Natural killer cell (primary cell): Measurements from ENCODE around the gene NMNAT2. TPM values are rescaled to one million over a fixed set of nuclear protein-coding genes. Genes with fewer than 3 reads are reported as not detected.

Experiments
- ATAC-seq, 3 donors: fragments of 150-1000 bp in 2 of 3; fragments of 200-7000 bp in 1 of 3; cut with Tn5 transposase; 1 replicate in 1 of 3; 2 replicates in 2 of 3; pipeline ENCODE4 v1.10.0; 2021; ENCODE audit warnings: mild to moderate bottlenecking in 2 of 3, moderate library complexity in 2 of 3
- DNase-seq, 2 donors: peaks; one replicate each; pipeline versions ENCODE4 v3.0.0 to v3.0.0-alpha.2; 2013 to 2021; ENCODE audit warnings: mixed read lengths in 1 of 2
- H3K27ac ChIP-seq: one replicate; pipeline ENCODE4 v1.5.1; 2013; ENCODE audit warnings: mild to moderate bottlenecking, low read length
- H3K27me3 ChIP-seq: one replicate; pipeline ENCODE4 v1.6.1; 2013; ENCODE audit warnings: low read length; ENCODE audit not compliant: control insufficient read depth, insufficient read depth
- H3K36me3 ChIP-seq: one replicate; pipeline ENCODE4 v1.6.1; 2013; ENCODE audit warnings: low read length; ENCODE audit not compliant: control insufficient read depth, insufficient read depth
- H3K4me1 ChIP-seq: one replicate; pipeline ENCODE4 v1.6.1; 2013; ENCODE audit warnings: low read length; ENCODE audit not compliant: control insufficient read depth, insufficient read depth
- H3K4me3 ChIP-seq: one replicate; pipeline ENCODE4 v1.5.1; 2013; ENCODE audit warnings: low read length
- H3K9me3 ChIP-seq: one replicate; pipeline ENCODE4 v1.6.1; 2013; ENCODE audit warnings: low read length; ENCODE audit not compliant: control insufficient read depth, insufficient read depth
- H3K27ac Mint-ChIP-seq, 2 donors: one replicate each; pipeline ENCODE4 v1.8.0; 2022; ENCODE audit warnings: mild to moderate bottlenecking in 2 of 2, mixed read lengths in 2 of 2, moderate library complexity in 1 of 2
- H3K27me3 Mint-ChIP-seq, 2 donors: one replicate each; pipeline ENCODE4 v1.8.0; 2022; ENCODE audit warnings: low read depth in 2 of 2, mixed read lengths in 2 of 2
- H3K36me3 Mint-ChIP-seq: one replicate; pipeline ENCODE4 v1.8.0; 2022; ENCODE audit warnings: mixed read lengths
- H3K4me1 Mint-ChIP-seq, 2 donors: one replicate each; pipeline ENCODE4 v1.8.0; 2022; ENCODE audit warnings: mixed read lengths in 2 of 2
- H3K4me3 Mint-ChIP-seq: one replicate; pipeline ENCODE4 v1.8.0; 2022; ENCODE audit warnings: mild to moderate bottlenecking, moderate library complexity, mixed read lengths
- H3K9me3 Mint-ChIP-seq, 2 donors: one replicate each; pipeline ENCODE4 v1.8.0; 2022; ENCODE audit warnings: mixed read lengths in 2 of 2
- CTCF ChIP-seq: fragments of 200-600 bp; IDR thresholded peaks from one replicate; pipeline ENCODE4 v1.8.0; 2022; ENCODE audit warnings: antibody characterized with exemption
- WGBS: methylation state at CpG from one replicate; pipeline ENCODE4 v1.1.7; 2013; ENCODE audit warnings: missing lambda C conversion rate; ENCODE audit not compliant: insufficient coverage; 5-methylcytosine and 5-hydroxymethylcytosine counted together
- intact Hi-C: fragments of 100-400 bp; cut with micrococcal nuclease; formaldehyde crosslinking; loops from one replicate; pipeline ENCODE4 v1.14.2; 2022
- total RNA-seq, 4 donors: library from RNA; stranded (reverse); fragments of 120-200 nt in 1 of 4; gene quantifications; one replicate each; pipeline versions ENCODE4 v1.2.3 to v1.2.4, GENCODE V29; 2013 to 2022

NMNAT2 gene
- total RNA-seq, 3 donors from 2014 or later (not counting 1 experiment from before 2014, with no cell fraction given), result not detected

- H3K36me3 Mint-ChIP-seq, result no peaks in the 10 kb centered on the region
- DNase-seq, result no peak
- Histone ChIP-seq H3K27ac (no peak overlapping the region), H3K9me3 (no peaks in the 10 kb centered on the region), H3K36me3 (no peaks in the 10 kb centered on the region), H3K4me3 (no peak overlapping the region), H3K4me1 (no peaks in the 10 kb centered on the region), H3K27me3 (no peaks in the 10 kb centered on the region)
- no peak overlapping the region for H3K4me3 Mint-ChIP-seq
- intact Hi-C loops, result no loop called here
- H3K4me1 Mint-ChIP-seq, result no peaks in the 10 kb centered on the region
- no peak for TF ChIP-seq CTCF
- WGBS, result 83% methylated on average over 10 of the region's 11 CpGs
- no peaks in the 10 kb centered on the region for H3K9me3 Mint-ChIP-seq
- H3K27me3 Mint-ChIP-seq, result peaks cover 13 to 18% of the 10 kb centered on the region in 2 donors
- ATAC-seq, result no peak
- H3K27ac Mint-ChIP-seq, result no peak overlapping the region
These were observed 49.7 kb downstream of the NMNAT2 start for GRCh38 chr1:183368213-183369108.

- Histone ChIP-seq H3K27me3 (no peaks in the 10 kb centered on the region), H3K4me3 (no peak overlapping the region), H3K9me3 (no peaks in the 10 kb centered on the region), H3K36me3 (no peaks in the 10 kb centered on the region), H3K27ac (no peak overlapping the region), H3K4me1 (no peaks in the 10 kb centered on the region)
- no peak overlapping the region for H3K27ac Mint-ChIP-seq
- H3K36me3 Mint-ChIP-seq, result no peaks in the 10 kb centered on the region
- no peaks in the 10 kb centered on the region for H3K9me3 Mint-ChIP-seq
- no peak for TF ChIP-seq CTCF
- ATAC-seq, result no peak
- peaks cover 13 to 24% of the 10 kb centered on the region in 2 donors for H3K27me3 Mint-ChIP-seq
- intact Hi-C loops, result no loop called here
- no peaks in the 10 kb centered on the region for H3K4me1 Mint-ChIP-seq
- 78% methylated on average over 1 of the region's 1 CpG for WGBS
- no peak overlapping the region for H3K4me3 Mint-ChIP-seq
- no peak for DNase-seq
These were observed 52.1 kb downstream of the NMNAT2 start for GRCh38 chr1:183366116-183366515.

GRCh38 chr1:183365676-183366075 lies 52.5 kb downstream of the NMNAT2 start:
- Mint-ChIP-seq H3K27ac (no peak overlapping the region), H3K4me1 (no peaks in the 10 kb centered on the region), H3K9me3 (no peaks in the 10 kb centered on the region), H3K4me3 (no peak overlapping the region), H3K27me3 (peaks cover 13 to 24% of the 10 kb centered on the region in 2 donors), H3K36me3 (no peaks in the 10 kb centered on the region)
- Histone ChIP-seq H3K9me3 (no peaks in the 10 kb centered on the region), H3K4me1 (no peaks in the 10 kb centered on the region), H3K36me3 (no peaks in the 10 kb centered on the region), H3K4me3 (no peak overlapping the region), H3K27ac (no peak overlapping the region), H3K27me3 (no peaks in the 10 kb centered on the region)
- TF ChIP-seq CTCF, result no peak
- 60% methylated on average over 2 of the region's 2 CpGs for WGBS
- intact Hi-C loops, result no loop called here
- no peak for ATAC-seq
- no peak for DNase-seq
